Middle frontal gyrus (tissue), 1 donor: ENCODE data around the gene TF.

Experiments
- DNase-seq: peaks from one replicate; pipeline ENCODE4 v3.0.0-alpha.2; 2015; ENCODE audit warnings: low spot score; ENCODE audit errors: extremely low spot score

TF gene

DNA sequence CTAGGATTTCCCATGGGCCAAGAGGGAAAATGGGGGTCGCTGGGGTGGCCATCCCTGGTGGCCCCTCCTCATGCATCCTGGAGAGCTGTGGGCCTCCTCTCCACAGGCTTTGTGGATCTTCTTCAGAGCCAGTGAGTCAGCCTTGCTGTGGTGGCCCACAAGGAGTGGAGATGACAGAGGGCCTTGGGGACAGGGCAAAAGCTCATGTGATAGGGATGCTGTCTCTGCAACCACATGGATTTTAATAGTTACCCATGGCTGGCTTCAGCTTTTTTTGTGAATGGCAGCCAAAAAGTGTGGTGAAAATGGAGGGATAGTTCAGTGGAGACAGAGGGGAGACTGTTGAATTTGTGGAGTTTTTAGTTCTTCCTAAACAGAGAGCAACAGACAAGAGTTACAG is 1.2 kb downstream of the TF start:
- no peak for DNase-seq

DNA sequence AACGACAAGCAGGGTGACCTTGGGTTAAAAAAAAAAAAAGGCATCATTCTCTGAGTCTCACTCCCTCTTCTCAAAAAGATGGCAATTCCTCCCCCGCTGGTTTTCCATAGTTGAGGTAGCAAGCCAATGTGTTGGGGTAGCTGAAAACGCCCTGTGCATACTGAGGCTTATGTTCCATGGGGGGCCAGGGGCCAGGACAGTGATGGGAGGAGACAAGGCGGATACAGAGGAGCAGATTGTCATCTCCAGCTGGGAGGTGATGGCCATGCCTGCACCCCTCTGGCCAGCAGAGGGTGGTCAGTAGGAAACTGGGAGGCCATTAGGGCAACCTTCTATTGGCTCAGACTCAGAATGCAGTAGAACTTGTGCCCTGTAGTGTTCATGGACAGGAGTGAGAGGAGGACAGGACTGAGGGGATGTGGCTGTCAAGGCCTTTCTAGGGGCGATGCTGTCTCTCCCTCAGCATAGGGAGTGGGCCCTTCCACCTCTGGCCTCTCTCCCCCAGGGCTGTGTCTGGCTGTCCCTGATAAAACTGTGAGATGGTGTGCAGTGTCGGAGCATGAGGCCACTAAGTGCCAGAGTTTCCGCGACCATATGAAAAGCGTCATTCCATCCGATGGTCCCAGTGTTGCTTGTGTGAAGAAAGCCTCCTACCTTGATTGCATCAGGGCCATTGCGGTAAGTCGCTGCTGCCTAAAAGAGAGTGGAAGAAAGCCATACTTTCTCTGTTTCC is 1.9 kb downstream of the TF start:
- no peak for DNase-seq

DNA sequence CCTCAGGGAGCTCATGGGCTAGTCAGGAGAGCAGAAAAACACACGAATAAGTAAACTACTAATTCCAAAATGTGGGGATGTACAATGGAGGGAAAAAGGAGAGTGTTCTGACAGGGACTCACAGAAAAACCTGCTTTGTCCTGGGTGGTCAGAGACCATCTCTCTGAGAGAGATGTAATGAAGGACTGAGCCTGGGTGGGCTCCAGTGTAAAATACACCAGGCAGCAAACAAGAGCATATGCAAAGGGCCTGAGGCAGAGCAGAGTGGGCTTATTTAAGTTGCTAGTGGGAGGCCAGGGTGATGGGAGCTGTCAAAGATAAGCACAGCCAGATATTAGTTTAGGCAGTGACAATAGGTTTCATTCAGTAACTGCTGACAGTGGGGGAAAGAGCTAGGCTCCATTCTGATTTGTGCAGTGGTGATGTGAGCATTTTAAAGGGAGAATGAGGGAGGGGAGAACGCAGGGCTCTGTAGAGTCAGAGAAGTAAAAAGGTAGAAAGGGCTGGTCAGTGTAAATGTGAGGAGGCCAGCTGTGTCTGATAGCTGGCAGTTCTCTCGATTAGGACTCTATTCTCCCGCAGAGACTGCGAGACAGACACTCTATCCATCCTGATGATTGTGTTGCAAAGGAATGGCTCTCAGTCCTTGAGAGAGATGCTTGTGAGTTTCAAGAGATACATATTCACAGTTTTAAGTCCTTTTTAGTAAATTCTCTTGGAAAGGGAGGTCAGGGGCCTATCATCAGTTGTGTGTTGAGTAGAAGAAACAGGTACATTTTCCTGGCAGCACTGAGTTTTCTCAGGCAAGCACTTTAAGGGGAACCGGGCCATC is 3.5 kb downstream of the TF start:
- DNase-seq = no peak

DNA sequence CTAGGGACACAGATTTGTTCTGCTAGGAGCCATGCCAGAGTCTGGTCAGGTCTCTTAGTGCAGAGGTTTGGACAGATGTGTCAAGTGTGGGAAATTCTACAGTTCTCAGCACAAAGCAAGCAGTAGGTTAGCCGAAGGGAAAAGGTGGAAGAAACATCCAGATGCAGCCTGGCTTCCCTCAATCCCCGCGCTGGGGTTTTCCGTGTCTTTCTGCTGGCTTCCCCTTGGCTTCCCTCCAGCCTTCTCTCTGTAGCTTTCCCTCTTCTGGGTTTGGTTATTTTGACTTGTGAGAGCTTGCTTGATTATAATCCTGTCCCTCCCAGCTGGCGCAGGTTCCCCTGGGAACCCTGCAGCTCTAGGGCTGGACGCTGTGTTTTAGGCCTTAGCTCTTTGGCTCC is 4.1 kb downstream of the TF start:
- DNase-seq = no peak

DNA sequence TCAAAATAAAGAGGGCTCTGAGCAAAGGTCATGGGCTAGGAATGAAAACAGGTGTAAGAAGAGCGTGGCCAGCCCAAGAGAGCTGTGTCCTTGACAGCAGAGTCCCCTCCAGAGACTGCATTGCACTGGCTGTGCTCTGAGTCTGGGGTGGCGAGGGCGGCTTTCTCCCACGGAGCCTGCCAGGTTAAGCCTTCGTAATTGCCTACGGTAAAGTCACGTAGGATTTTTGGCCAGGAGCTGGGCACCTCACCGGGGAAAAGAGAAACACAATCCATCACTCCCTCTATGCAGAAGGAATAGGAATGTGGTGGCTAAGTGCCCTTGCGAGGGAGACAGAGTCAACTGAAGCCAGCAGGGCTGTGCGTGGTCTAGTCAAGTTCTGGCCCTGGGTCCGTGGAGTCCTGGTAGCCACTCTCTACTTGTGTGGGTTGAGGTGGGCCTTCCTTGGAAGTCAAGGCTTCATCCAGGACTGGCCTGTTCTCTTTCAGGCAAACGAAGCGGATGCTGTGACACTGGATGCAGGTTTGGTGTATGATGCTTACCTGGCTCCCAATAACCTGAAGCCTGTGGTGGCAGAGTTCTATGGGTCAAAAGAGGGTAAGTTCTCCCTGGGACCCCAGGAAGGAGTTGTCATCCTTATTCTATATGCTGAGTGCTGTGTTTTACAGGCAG is 7.0 kb downstream of the TF start:
- DNase-seq = no peak

DNA sequence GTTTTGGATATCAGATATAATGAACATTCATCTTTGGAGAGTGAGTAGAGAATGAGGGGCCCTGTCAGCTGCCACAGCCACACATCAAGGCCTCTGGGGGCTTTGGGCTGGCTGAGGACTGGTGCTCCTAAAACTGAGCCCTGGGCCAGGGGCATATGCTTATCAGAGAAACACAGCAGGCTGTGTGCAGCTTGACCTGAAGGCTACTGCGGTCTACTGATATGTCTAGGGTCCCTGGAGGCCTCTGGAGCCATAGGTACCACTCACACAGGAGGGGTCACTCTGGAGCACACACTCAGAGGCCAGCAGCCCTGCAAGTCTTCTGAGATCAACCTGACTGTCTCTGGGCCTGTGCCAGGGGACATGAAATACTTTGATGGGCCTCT is 7.6 kb downstream of the TF start:
- DNase-seq = no peak

DNA sequence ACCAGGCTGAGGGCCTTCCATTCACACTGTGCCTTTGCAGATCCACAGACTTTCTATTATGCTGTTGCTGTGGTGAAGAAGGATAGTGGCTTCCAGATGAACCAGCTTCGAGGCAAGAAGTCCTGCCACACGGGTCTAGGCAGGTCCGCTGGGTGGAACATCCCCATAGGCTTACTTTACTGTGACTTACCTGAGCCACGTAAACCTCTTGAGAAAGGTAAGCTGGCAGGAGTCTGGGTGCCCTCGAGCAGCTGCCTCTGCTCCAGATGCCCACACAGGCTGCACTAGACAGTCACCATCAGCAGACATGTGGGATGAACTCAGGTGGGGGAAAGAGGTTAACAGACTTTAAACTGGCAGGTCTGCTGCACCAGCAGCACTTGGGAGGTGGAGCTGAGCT is 8.3 kb downstream of the TF start:
- DNase-seq = no peak

DNA sequence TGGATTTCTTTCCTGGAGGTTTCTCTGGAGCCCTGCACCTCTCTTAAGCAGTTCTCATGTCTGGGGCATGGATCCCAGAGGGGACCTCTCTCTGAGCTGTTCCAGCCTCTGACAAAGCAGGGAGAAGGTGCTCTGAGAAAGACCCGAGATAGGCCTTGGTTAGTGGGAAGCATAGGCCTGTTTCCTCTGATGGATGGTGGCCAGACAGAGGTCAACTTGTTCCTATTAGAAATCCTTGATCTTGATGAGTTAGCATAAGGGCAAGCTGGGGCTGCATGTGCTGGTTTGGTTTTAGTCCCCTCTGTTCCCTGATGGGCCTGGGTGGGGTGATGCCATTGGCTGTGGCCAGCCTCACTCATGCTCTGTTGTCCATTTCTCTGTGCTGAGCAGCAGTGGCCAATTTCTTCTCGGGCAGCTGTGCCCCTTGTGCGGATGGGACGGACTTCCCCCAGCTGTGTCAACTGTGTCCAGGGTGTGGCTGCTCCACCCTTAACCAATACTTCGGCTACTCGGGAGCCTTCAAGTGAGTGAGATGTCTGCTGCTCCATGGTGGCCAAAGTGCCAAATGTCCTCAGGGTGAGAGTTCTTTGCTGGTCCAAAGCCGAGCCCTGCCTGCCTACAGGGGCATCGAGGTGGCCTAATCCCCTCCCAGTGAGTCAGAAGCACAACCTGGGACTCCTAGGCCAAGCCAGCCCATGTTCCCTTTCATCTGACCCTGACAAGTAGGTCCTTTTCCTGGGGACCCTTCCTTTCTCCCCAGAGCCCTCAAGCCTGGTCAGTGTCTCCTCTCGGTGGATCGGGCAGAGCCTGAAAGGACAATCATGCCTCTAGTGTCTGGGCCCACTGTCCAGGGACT is 9.0 kb downstream of the TF start:
- DNase-seq = no peak

DNA sequence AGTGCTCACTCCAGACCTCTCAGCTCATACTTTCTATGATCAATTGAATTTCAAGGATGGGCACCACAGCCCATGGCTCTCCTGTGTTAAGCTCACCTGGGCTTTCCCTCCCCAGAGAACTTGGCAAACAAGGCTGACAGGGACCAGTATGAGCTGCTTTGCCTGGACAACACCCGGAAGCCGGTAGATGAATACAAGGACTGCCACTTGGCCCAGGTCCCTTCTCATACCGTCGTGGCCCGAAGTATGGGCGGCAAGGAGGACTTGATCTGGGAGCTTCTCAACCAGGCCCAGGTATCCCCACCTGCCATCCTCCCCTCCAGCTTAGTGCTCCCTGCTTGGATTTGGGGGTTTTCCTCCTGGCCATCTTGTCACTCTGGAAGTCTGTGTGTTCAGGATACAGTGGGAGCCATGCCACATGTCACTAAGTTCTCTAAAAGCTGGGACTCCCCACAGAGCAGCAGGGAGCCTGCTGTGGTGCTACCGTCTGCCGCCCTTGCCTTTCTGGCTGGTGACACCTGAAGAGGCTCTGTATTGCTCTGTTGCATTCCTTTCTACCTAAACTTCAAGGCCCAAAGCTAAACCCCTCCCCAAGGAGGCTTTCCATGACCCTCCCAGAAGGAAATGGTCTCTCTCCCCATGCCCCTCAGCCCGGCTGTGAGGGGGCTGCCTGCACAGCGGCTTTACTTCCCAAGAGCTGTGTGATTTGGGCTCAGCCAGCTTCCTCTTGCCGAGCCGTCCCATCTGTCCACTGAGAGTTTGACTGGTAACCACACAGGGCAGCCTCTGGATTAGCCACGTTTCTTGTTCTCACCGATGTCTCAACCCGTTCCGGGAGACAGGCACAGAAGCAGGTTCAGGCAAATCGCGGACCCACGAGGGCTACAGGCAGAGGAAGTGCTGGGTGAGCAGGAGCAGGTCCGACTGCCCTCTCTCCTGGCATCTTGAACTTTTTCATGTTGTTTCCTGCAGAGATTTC is 10.8 kb downstream of the TF start:
- DNase-seq = no peak

DNA sequence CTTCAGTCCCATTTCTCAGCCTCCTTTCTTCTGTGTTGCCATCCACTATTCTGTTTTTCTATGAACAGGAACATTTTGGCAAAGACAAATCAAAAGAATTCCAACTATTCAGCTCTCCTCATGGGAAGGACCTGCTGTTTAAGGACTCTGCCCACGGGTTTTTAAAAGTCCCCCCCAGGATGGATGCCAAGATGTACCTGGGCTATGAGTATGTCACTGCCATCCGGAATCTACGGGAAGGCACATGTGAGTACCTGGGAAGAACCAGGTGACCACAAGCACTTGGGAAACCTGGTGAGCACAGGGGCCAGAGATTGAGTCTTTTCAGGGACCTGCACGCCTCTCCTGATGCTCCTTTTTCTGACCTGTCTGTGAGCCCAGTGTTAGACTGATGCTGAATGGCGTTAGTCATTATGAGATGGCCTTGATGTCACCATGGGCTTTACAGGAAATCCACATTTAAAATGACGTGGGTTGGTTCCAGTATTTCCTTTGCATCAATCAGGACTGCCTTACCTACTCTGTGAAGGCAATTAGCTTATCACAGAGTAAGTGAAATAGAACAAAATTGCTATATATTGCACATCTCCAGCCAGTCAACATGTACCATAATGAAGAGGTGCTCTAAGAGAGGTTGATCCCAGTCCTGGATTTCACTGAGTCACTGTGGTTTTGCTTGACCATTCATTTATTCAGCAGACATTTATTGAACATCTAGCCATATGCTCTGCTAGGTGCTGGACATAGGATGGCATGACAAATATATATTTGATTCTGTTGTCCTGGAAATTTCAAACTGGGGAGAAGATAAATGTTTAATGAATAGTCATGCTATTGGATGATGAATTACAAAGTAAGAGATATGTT is 11.7 kb downstream of the TF start:
- no peak for DNase-seq

DNA sequence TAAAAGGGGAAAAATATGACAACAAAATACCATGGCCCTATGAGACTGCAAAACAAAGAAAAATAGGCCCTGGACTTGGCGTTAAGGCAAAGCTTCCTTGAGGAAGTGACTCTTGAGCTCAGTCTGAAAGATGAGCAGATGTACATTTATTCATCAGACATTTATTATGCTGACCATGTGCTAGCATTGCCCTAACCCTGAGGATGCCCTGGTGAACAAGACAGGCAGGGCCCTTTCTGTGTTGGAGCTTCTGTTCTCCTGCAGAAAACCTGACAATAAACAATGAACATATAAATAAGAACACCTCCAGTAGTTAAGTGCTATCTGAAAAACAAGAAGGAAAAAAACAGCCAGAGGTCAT is 12.4 kb downstream of the TF start:
- DNase-seq = no peak

DNA sequence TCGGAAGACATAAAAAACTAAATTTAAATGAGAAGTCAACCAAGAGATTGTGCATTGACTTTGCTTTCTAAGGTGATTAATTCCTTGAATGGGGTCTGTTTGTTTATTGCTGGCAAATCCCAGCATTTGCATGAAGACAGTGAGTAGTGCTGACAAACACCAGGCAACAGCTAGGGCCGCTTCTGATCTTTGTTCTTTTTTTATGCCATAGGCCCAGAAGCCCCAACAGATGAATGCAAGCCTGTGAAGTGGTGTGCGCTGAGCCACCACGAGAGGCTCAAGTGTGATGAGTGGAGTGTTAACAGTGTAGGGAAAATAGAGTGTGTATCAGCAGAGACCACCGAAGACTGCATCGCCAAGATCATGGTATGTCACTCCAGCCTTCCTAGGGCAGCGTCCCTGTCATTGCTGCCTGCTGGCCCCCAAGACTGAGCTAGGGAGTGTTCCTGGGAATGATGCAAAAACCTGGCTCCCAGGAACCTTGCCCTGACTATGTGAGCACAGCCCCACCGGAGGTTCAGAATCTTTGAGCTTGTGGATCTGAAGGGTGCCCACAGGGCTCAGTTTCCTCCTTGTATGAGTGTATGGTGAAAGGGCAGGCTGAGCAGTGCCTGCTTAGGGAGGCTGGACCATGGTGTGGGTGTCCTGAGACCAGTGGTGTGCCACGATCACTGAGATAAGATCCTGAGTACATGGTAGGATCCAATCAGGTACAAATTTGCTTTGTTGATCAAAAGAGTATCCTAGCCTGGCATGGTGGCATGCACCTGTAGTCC is 13.0 kb downstream of the TF start:
- DNase-seq = no peak

DNA sequence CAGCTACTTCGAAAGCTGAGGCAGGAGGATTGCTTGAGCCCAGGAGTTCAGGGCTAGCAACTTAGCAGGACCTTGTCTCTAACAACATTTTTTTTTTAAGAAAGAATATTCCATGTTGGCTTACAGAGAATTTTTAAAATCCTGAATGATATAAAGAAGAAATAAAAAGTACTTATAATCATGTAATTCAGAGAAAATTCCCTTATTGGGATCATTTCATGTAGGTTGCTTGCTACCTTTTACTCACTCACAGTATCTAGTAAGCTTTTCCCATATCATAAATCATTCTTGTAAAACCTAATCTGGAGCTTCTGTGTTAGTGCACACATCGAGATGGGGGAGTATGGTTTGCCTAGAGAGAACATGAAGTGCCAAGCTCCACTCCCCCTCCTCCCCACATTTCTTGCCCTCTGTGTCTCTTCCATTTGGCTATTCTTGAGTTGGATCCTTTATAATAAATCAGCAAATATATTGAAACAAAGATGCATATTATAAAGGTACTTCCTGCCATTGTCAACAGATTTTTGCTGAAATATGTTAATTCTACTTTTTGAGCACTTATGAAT is 13.6 kb downstream of the TF start:
- no peak for DNase-seq

DNA sequence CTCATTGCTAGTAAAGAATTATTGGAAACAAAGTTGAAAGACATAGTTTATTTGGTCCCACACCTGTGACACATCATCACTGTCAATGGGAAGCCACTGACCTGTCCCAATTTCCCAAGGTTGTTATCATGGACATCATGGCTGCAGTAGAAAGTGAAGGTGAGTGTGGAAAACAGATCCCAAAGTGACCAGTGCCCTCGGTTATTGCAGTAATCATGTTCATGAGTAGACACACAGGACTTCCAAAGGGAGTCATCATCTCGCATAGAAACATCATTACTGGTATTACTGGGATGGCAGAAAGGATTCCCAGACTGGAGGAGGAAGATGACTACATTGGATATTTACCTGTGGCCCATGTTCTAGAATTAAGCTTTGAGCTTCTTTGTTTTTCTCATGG is 14.7 kb downstream of the TF start:
- DNase-seq = no peak

DNA sequence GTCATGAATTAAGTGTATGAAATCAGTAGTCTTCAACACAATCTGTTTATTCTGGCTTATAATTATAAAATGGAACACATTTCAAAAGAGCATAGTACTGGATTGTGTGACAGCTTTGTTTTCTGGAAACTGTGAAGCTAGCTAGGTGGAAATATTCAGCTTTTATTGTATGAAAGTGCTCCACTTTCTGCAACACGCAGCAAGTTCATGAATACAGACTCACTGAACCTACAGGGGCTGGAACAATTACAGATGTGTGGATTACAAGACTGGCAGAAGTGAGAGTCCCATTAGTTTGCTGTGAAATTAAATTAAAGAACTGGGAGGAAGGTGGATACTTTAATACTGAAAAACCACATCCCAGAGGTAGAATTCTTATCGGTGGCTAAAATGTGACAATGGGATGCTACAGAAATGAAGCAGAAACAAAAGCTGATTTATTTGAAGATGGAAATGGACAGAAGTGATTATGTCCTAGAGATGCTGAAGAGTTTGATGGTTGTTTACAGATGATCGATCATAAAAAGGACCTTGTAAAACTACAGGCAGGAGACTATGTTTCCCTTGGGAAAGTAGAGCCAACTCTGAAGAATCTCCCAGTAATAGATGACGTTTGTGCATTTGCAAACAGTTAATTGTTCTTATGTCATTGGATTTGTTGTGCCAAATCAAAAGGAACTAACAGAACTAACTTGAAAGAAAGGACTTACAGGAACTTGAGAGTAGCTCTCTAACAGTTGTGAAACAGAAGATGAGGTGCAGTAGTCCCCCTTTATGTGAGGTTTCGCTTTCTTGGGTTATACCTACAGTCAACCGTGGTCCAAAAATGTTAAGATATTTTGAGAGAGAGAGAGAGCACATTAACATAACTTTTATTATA is 15.7 kb downstream of the TF start:
- no peak for DNase-seq

DNA sequence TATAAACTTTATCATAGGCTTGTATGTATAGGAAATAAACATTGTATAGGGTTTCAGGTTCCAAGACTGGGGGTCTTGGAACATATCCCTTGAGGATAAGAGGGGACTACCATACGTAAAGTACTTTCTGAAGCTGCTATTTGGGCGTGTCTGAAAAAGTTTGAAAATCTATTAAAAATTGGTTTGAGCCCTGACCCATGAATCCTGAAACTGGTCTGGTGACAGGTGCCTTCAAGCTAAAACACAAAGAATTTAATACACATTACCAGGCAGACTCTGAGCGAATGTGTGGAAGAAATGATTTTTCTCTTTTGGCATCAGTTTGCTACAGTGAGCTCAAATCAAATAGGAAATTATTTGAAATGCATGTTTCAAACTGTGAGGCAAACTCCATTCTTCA is 16.3 kb downstream of the TF start:
- DNase-seq = no peak
